Panc1 (cell line): ENCODE measurements around the gene CDCA8.
"Not testable (repeated sequence)": the region's sequence is repeated elsewhere in the genome, so short reads cannot be mapped to it uniquely, and the experiment has no call there.

Experiments
- POLR2AphosphoS5 ChIP-seq: IDR thresholded peaks from 2 replicates; pipeline ENCODE4 v1.6.1; 2012; ENCODE audit warnings: mild to moderate bottlenecking, low read depth, low read length, moderate library complexity
- TF ChIP-seq, protein P1 (sequence below): fragments of 450-650 bp; IDR thresholded peaks from 2 replicates; pipeline ENCODE4 v1.5.1; 2017; ENCODE audit warnings: mild to moderate bottlenecking
- TF ChIP-seq, protein P2 (sequence below), 2 experiments: IDR thresholded peaks; 2 replicates each; pipeline ENCODE4 v1.6.1; 2011 to 2012; ENCODE audit warnings: low read depth in 2 of 2, control low read depth in 1 of 2, low read length in 1 of 2, mild to moderate bottlenecking in 1 of 2, moderate library complexity in 1 of 2; ENCODE audit not compliant: insufficient read depth in 1 of 2

DNA sequence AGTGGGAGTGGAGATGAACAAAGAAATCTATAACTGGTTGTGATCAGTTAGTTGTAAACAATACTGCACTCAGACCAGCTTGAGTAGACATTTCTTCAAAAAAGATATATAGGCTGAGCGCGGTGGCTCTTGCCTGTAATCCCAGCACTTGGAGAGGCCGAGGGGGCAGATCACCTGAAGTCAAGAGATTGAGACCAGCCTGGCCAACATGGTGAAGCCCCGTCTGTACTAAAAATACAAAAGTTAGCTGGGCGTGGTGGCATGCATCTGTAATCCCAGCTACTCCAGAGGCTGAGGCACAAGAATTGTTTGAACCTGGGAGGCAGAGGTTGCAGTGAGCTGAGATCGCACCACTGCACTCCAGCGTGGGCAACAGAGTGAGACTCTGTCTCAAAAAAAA lies 45.7 kb downstream of the CDCA8 start:
- TF ChIP-seq, protein P1, sequence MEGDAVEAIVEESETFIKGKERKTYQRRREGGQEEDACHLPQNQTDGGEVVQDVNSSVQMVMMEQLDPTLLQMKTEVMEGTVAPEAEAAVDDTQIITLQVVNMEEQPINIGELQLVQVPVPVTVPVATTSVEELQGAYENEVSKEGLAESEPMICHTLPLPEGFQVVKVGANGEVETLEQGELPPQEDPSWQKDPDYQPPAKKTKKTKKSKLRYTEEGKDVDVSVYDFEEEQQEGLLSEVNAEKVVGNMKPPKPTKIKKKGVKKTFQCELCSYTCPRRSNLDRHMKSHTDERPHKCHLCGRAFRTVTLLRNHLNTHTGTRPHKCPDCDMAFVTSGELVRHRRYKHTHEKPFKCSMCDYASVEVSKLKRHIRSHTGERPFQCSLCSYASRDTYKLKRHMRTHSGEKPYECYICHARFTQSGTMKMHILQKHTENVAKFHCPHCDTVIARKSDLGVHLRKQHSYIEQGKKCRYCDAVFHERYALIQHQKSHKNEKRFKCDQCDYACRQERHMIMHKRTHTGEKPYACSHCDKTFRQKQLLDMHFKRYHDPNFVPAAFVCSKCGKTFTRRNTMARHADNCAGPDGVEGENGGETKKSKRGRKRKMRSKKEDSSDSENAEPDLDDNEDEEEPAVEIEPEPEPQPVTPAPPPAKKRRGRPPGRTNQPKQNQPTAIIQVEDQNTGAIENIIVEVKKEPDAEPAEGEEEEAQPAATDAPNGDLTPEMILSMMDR = not testable (repeated sequence)
- TF ChIP-seq POLR2AphosphoS5 = not testable (repeated sequence)
- TF ChIP-seq, protein P2, sequence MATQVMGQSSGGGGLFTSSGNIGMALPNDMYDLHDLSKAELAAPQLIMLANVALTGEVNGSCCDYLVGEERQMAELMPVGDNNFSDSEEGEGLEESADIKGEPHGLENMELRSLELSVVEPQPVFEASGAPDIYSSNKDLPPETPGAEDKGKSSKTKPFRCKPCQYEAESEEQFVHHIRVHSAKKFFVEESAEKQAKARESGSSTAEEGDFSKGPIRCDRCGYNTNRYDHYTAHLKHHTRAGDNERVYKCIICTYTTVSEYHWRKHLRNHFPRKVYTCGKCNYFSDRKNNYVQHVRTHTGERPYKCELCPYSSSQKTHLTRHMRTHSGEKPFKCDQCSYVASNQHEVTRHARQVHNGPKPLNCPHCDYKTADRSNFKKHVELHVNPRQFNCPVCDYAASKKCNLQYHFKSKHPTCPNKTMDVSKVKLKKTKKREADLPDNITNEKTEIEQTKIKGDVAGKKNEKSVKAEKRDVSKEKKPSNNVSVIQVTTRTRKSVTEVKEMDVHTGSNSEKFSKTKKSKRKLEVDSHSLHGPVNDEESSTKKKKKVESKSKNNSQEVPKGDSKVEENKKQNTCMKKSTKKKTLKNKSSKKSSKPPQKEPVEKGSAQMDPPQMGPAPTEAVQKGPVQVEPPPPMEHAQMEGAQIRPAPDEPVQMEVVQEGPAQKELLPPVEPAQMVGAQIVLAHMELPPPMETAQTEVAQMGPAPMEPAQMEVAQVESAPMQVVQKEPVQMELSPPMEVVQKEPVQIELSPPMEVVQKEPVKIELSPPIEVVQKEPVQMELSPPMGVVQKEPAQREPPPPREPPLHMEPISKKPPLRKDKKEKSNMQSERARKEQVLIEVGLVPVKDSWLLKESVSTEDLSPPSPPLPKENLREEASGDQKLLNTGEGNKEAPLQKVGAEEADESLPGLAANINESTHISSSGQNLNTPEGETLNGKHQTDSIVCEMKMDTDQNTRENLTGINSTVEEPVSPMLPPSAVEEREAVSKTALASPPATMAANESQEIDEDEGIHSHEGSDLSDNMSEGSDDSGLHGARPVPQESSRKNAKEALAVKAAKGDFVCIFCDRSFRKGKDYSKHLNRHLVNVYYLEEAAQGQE (IDR thresholded peaks at IDR 0.05; ENCODE audit: insufficient read depth in 1 of 2, low read depth in 2 of 2, low read length in 1 of 2) = not testable (repeated sequence)
